Type B pancreatic cell (in vitro differentiated cells): Measurements from ENCODE around the gene NXF1. TPM values are rescaled to one million over a fixed set of nuclear protein-coding genes. Genes with fewer than 3 reads are reported as not detected.

Experiments
- DNase-seq: peaks from one replicate; pipeline ENCODE4 v3.0.0; 2021; ENCODE audit warnings: mixed read lengths; ENCODE audit not compliant: unreplicated experiment; ENCODE audit errors: extremely low spot score
- H3K27ac Mint-ChIP-seq: 2 replicates; pipeline ENCODE4 v1.8.0; 2021; ENCODE audit warnings: mild to moderate bottlenecking, mixed read lengths
- H3K27me3 Mint-ChIP-seq: 2 replicates; pipeline ENCODE4 v1.8.0; 2021; ENCODE audit warnings: mixed read lengths
- H3K36me3 Mint-ChIP-seq: 2 replicates; pipeline ENCODE4 v1.8.0; 2021; ENCODE audit warnings: mixed read lengths
- H3K4me1 Mint-ChIP-seq: one replicate; pipeline ENCODE4 v1.8.0; 2021; ENCODE audit warnings: mixed read lengths; ENCODE audit not compliant: unreplicated experiment
- H3K4me3 Mint-ChIP-seq: 2 replicates; pipeline ENCODE4 v1.8.0; 2021; ENCODE audit warnings: mild to moderate bottlenecking, mixed read lengths
- H3K9me3 Mint-ChIP-seq: 2 replicates; pipeline ENCODE4 v1.8.0; 2021; ENCODE audit warnings: mixed read lengths
- CTCF ChIP-seq: fragments of 200-600 bp; sonication (generic); conservative IDR thresholded peaks from 2 replicates; pipeline ENCODE4 v1.5.0; 2021; ENCODE audit warnings: antibody characterized with exemption, mild to moderate bottlenecking
- total RNA-seq: library from RNA; stranded (reverse); gene quantifications from 2 replicates; pipeline ENCODE4 v1.2.1, GENCODE V29; 2021; ENCODE audit warnings: low replicate concordance

The NXF1 gene
- total RNA-seq, 1 donor from 2014 or later = 111 TPM

GRCh38 chr11:62794201-62794775, 11.0 kb downstream of the NXF1 start:
- no peaks in the 10 kb centered on the region for H3K27me3 Mint-ChIP-seq
- peak overlapping the region; percentile 32 for H3K27ac Mint-ChIP-seq
- H3K4me1 Mint-ChIP-seq = peaks cover 21% of the 10 kb centered on the region
- H3K9me3 Mint-ChIP-seq = no peaks in the 10 kb centered on the region
- peak overlapping the region; percentile 9 for H3K4me3 Mint-ChIP-seq
- DNase-seq = no peak
- TF ChIP-seq CTCF = no peak
- H3K36me3 Mint-ChIP-seq = peaks cover 33% of the 10 kb centered on the region

- Mint-ChIP-seq H3K9me3 (no peaks in the 10 kb centered on the region), H3K27ac (peak overlapping the region; percentile 97), H3K36me3 (peaks cover 31% of the 10 kb centered on the region), H3K4me1 (peaks cover 27% of the 10 kb centered on the region), H3K27me3 (no peaks in the 10 kb centered on the region), H3K4me3 (peak overlapping the region; percentile 95)
- TF ChIP-seq CTCF = no peak
- DNase-seq = no peak
Measured at GRCh38 chr11:62792202-62792575, 13.1 kb downstream of the NXF1 start.

- no peaks in the 10 kb centered on the region for H3K27me3 Mint-ChIP-seq
- peak within 1 kb of the TSS; percentile 97 for H3K27ac Mint-ChIP-seq
- H3K9me3 Mint-ChIP-seq = no peaks in the 10 kb centered on the region
- peak; percentile 88 for DNase-seq
- peak within 1 kb of the TSS; percentile 95 for H3K4me3 Mint-ChIP-seq
- H3K4me1 Mint-ChIP-seq = peaks cover 27% of the 10 kb centered on the region
- peaks cover 31% of the 10 kb centered on the region for H3K36me3 Mint-ChIP-seq
- no peak for TF ChIP-seq CTCF
Measured at GRCh38 chr11:62791501-62792201, 13.6 kb downstream of the NXF1 start, which contains the start of gene TMEM223. TSS of gene TMEM223 (minus strand) at chr11:62792006. CDS start at chr11:62791994, 12 bp downstream.

- H3K36me3 Mint-ChIP-seq = peaks cover 16% of the 10 kb centered on the region
- H3K4me3 Mint-ChIP-seq = peak overlapping the region; percentile 95
- H3K4me1 Mint-ChIP-seq = peaks cover 27% of the 10 kb centered on the region
- TF ChIP-seq CTCF = no peak
- peak overlapping the region; percentile 97 for H3K27ac Mint-ChIP-seq
- no peaks in the 10 kb centered on the region for H3K9me3 Mint-ChIP-seq
- no peak for DNase-seq
- no peaks in the 10 kb centered on the region for H3K27me3 Mint-ChIP-seq
Measured at GRCh38 chr11:62789576-62789975, 15.7 kb downstream of the NXF1 start.

GRCh38 chr11:62788991-62789390, 16.2 kb downstream of the NXF1 start:
- no peak for TF ChIP-seq CTCF
- Mint-ChIP-seq H3K4me3 (peak overlapping the region; percentile 95), H3K4me1 (peaks cover 27% of the 10 kb centered on the region), H3K36me3 (peaks cover 11% of the 10 kb centered on the region), H3K27me3 (no peaks in the 10 kb centered on the region), H3K27ac (peak overlapping the region; percentile 97), H3K9me3 (no peaks in the 10 kb centered on the region)
- no peak for DNase-seq
